Transverse colon (tissue), 3 donors: Measurements from ENCODE around the gene IZUMO4.

Experiments
- POLR2A ChIP-seq: fragments of 450-650 bp; IDR thresholded peaks from one replicate; pipeline ENCODE4 v1.6.1; 2016; ENCODE audit warnings: antibody characterized with exemption, mild to moderate bottlenecking, moderate library complexity
- TF ChIP-seq, protein P1 (sequence below), 5 experiments: fragments of 200-600 bp in 3 of 5; fragments of 450-650 bp in 2 of 5; sonication (generic) in 3 of 5; IDR thresholded peaks; 1 replicate in 2 of 5; 2 replicates in 3 of 5; pipeline ENCODE4 v1.5.1; 2016 to 2017; ENCODE audit warnings: antibody characterized with exemption in 5 of 5, inconsistent platforms in 3 of 5, mild to moderate bottlenecking in 2 of 5, moderate library complexity in 1 of 5

GRCh38 chr19:2114218-2114617 is 17.5 kb downstream of the IZUMO4 start:
- TF ChIP-seq, protein P1, sequence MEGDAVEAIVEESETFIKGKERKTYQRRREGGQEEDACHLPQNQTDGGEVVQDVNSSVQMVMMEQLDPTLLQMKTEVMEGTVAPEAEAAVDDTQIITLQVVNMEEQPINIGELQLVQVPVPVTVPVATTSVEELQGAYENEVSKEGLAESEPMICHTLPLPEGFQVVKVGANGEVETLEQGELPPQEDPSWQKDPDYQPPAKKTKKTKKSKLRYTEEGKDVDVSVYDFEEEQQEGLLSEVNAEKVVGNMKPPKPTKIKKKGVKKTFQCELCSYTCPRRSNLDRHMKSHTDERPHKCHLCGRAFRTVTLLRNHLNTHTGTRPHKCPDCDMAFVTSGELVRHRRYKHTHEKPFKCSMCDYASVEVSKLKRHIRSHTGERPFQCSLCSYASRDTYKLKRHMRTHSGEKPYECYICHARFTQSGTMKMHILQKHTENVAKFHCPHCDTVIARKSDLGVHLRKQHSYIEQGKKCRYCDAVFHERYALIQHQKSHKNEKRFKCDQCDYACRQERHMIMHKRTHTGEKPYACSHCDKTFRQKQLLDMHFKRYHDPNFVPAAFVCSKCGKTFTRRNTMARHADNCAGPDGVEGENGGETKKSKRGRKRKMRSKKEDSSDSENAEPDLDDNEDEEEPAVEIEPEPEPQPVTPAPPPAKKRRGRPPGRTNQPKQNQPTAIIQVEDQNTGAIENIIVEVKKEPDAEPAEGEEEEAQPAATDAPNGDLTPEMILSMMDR (IDR thresholded peaks at IDR 0.05) = no peak
- TF ChIP-seq POLR2A = no peak
